ENCODE data around the gene ABAT.

The ABAT gene

DNA sequence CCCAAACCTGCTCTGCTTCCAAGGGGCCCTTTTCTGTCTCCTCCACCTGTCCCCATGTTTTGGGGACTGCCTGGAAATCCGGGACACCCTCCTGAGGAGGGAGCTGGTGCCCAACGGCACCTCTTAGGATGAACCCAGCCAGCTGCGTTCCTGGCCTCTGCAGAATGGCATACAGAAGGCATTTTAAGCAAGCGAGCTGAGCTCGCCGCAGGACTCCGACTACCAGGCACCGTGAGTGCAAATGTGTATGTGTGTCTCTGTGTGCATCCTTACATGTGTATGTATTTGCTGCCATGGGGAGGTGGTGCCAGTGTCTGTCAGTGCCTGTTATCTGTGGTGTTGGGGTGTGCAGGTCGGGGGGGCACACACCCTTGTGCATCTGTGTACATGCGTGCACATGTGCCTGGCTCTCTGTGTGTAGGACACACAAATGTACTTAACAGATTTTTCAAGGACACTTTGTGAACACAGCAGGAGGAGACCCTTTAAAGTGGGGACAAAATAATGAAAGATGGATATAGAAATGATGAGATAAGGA is 39.3 kb downstream of the ABAT start:
- Mint-ChIP-seq H3K27ac (no peak overlapping the region), H3K27me3 (ENCODE audit: low read depth) (no peaks in the 10 kb centered on the region), H3K36me3 (ENCODE audit: low read depth) (no peaks in the 10 kb centered on the region), H3K4me3 (no peak overlapping the region), H3K4me1 (ENCODE audit: low read depth) (no peaks in the 10 kb centered on the region), H3K9me3 (peaks cover 3% of the 10 kb centered on the region)

DNA sequence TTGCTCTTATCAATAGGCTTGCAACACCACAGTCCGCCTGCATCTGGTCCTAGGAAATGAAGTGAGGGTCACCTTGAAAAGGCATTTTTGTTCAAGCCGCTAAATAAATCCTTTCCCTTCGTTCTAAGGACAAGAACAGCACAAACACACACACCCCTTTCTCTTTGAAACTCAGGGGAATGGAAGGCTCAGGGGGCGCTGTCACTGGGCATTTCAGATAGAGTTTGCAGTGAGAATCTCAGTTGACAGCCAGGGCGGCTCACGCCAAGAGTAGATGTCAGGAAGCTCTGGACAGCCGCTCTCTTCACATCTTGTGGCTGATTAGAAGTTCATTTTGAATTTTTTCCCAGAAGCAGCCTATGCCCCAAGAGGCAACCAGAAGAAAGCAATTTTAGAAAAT is 39.8 kb downstream of the ABAT start:
- H3K4me1 Mint-ChIP-seq (ENCODE audit: low read depth) = no peaks in the 10 kb centered on the region
- H3K36me3 Mint-ChIP-seq (ENCODE audit: low read depth) = no peaks in the 10 kb centered on the region
- H3K27me3 Mint-ChIP-seq (ENCODE audit: low read depth) = no peaks in the 10 kb centered on the region
- H3K4me3 Mint-ChIP-seq = no peak overlapping the region
- peaks cover 3% of the 10 kb centered on the region for H3K9me3 Mint-ChIP-seq
- no peak overlapping the region for H3K27ac Mint-ChIP-seq

DNA sequence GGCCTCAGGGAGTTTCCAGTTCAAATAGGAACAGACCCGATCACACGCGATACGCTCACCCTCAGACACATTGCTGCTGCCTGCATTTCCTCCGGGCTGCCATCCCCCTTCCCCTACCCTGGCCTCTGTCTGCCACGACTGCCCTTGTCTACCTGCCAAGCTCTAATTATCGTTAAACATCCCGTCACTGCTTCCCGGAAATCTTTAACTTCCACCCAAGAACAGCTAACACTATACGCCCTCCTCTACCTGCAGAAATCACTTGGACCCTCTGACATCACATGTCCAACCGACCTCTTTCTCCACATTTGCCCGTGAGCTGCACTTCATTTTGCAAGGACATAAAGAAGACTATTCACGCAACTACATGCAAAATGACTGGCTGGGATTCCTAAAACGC is 40.4 kb downstream of the ABAT start:
- Mint-ChIP-seq H3K9me3 (peaks cover 3% of the 10 kb centered on the region), H3K27ac (no peak overlapping the region)

DNA sequence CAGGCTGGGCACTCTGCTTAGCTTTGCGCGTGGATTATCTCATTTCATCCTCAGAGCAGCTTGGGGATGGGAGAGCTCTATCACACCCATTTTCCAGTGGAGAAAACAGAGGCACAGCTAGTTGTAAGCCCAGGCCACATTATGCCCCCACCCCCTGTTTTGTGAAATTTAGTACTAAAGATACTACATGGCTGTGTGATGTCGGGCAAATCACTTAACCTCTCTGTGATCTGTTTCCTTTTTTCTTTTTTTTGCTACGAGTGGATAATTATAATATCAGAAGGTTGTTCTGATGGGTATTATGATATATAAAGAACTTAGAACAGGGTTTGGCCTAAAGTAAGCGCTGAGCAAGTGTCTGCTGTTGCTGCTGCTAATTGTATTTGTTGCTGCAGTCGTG is 41.6 kb downstream of the ABAT start:
- no peak overlapping the region for H3K27ac Mint-ChIP-seq
- no peak overlapping the region for H3K4me3 Mint-ChIP-seq
- H3K9me3 Mint-ChIP-seq = peaks cover 3% of the 10 kb centered on the region
- no peaks in the 10 kb centered on the region for H3K27me3 Mint-ChIP-seq (ENCODE audit: low read depth)
- no peaks in the 10 kb centered on the region for H3K4me1 Mint-ChIP-seq (ENCODE audit: low read depth)
- no peaks in the 10 kb centered on the region for H3K36me3 Mint-ChIP-seq (ENCODE audit: low read depth)

More for the DNA sequence above, 40.4 kb downstream of the ABAT start:
- H3K4me1 Mint-ChIP-seq (ENCODE audit: low read depth) = no peaks in the 10 kb centered on the region
- no peaks in the 10 kb centered on the region for H3K27me3 Mint-ChIP-seq (ENCODE audit: low read depth)
- no peak overlapping the region for H3K4me3 Mint-ChIP-seq
- no peaks in the 10 kb centered on the region for H3K36me3 Mint-ChIP-seq (ENCODE audit: low read depth)

DNA sequence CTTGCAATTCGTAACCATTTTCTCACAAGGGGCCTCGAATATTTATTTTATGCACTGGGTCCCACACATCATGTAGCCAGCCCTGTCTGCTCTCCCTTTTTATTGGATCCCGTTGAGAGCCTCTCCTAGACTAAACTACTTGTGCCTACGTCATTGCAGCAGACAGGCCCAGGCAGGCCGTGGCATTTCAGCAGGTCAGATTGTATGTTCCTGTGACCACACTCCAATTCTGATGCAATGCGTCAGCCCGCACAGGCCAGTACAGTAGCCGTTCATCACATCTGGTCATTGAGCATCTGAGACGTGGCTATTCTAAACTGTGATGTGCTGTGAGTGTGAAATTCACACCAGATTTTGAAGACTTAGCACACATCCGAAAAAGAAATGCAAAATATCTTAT is 42.2 kb downstream of the ABAT start:
- Mint-ChIP-seq H3K4me1 (ENCODE audit: low read depth) (no peaks in the 10 kb centered on the region), H3K27me3 (ENCODE audit: low read depth) (no peaks in the 10 kb centered on the region), H3K27ac (no peak overlapping the region)

DNA sequence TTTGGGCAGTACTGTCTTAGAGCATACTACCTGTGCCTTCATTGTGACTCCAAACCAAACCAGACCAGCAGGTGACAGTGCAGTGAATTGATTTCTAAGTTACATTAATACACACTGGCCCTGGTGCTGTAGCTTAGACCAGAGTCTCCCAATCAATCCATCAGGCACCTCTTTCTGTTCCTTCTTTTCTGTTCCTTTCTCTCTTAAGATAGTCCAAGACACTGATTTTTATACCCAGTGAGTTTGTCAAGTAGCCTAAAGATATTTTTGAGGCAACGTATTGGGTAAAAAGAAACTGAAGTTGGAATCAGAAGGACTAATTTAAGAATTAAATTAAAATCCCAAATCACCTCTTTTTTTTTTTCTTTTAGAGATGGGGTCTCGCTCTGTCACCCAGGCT is 43.1 kb downstream of the ABAT start:
- Mint-ChIP-seq H3K27ac (no peak overlapping the region), H3K4me3 (no peak overlapping the region), H3K4me1 (ENCODE audit: low read depth) (no peaks in the 10 kb centered on the region), H3K36me3 (ENCODE audit: low read depth) (no peaks in the 10 kb centered on the region), H3K9me3 (peaks cover 3% of the 10 kb centered on the region), H3K27me3 (ENCODE audit: low read depth) (no peaks in the 10 kb centered on the region)

More for the DNA sequence above, 42.2 kb downstream of the ABAT start:
- Mint-ChIP-seq H3K9me3 (peaks cover 3% of the 10 kb centered on the region), H3K36me3 (ENCODE audit: low read depth) (no peaks in the 10 kb centered on the region), H3K4me3 (no peak overlapping the region)

DNA sequence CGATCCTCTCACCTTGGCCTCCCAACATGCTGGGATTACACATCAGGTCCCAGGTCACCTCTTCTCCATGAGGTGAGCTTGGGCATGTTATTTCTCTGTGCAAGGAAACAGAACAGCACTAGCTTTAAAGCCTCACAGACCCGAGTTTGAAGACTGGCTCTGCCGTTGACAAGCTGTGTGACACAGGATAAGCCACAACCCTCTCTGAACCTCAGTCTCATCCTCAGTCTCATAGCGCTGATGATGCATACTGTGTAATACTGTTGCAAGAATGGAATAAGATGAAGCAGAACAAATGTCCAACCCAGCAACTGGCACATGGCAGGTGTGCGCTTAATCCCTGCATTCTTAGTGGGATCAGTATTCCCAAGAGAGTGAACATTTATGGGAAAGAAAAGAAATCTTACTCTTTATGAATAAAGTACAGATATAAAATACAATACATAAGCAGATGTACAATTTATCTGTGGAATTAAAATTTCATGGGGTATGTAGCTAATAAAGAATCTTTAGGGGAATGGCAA is 43.5 kb downstream of the ABAT start:
- no peaks in the 10 kb centered on the region for H3K36me3 Mint-ChIP-seq (ENCODE audit: low read depth)
- H3K4me3 Mint-ChIP-seq = no peak overlapping the region
- H3K4me1 Mint-ChIP-seq (ENCODE audit: low read depth) = no peaks in the 10 kb centered on the region
- no peak overlapping the region for H3K27ac Mint-ChIP-seq
- H3K27me3 Mint-ChIP-seq (ENCODE audit: low read depth) = no peaks in the 10 kb centered on the region
- peaks cover 3% of the 10 kb centered on the region for H3K9me3 Mint-ChIP-seq

DNA sequence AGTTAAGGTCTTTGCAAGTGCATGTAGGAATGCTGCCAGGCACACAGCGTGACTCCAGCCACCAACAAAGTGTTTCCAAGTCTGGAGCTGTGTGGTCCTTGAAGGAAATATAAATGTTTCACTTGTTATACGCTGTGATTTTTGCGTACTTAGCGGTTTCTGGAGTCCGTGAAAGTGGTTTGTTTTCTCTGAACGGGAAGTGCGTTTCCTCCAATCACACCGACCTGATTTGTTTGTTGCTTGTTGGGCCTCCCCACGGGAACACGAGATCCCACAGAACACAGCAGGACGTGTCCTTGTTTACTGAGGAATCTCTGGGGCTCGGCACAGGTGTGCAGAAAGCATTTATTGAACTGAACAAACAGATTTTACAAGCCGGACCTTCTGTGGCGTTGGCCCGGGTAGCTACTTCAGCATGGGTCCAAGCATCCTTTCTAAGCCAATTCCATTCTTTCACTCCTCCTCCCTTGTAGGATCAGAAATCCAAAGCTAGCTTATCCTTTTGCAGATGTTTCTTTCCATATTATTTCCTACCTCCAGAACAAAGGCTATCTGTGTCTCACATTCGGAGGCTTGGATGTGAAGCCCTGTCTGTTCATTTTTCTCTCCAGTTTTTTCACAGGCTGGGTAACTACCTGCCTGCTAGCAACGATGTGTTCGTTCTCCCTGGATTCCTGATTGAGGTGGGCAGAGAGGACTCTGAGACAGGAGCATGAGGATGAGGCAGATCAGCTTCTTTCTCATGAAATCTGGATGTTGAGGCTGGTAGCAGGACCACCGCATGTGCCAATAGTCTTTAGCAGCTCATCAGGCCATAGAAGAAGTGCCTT is 44.6 kb downstream of the ABAT start:
- H3K27ac Mint-ChIP-seq = no peak overlapping the region
- H3K4me1 Mint-ChIP-seq (ENCODE audit: low read depth) = no peaks in the 10 kb centered on the region
- H3K9me3 Mint-ChIP-seq = peaks cover 3% of the 10 kb centered on the region
- H3K27me3 Mint-ChIP-seq (ENCODE audit: low read depth) = no peaks in the 10 kb centered on the region
- no peaks in the 10 kb centered on the region for H3K36me3 Mint-ChIP-seq (ENCODE audit: low read depth)
- no peak overlapping the region for H3K4me3 Mint-ChIP-seq

DNA sequence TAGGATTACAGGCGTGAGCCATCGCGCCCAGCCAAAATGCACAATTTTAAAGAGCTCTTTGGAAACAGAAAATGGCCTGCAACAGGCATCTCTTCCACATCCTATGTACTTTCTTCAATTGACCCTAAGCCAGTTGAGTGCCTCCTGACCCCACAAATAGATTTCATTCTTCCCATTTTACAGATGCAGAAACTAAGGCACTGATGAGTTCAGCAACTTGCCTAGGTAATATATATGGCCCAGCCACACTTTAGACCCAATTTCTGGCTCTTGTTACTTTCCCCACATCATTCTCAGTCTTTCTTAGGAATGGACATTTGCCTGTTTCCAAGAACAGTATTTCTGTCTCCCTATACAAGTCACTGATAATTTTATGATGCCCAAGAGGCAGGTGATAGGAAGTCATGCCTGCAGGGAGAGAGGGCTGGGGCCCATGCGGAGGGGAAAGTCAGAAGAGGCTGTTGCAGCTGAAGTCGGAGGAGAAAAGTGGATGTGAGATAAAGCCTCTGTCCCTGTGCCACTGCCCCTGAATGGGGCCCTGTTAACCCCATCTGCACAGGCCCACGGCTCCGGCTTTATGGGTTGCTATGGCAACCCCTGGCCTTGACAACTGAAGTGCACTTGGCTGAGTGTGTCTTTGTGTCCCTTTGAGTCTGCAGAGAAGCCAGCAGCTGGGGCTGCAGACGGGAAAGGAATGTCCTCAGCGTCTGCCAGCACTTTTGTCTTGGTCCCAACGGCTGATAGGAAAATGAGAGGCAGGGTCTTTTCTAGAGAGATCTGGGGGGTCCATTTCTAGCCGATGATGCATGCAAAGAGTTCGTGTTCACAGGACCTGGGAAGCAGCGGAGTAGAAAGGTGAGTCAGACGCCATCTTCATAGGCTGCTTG is 45.9 kb downstream of the ABAT start:
- H3K9me3 Mint-ChIP-seq = peaks cover 3% of the 10 kb centered on the region
- H3K36me3 Mint-ChIP-seq (ENCODE audit: low read depth) = no peaks in the 10 kb centered on the region
- no peak overlapping the region for H3K4me3 Mint-ChIP-seq
- H3K27me3 Mint-ChIP-seq (ENCODE audit: low read depth) = no peaks in the 10 kb centered on the region
- H3K4me1 Mint-ChIP-seq (ENCODE audit: low read depth) = no peaks in the 10 kb centered on the region
- H3K27ac Mint-ChIP-seq = no peak overlapping the region

DNA sequence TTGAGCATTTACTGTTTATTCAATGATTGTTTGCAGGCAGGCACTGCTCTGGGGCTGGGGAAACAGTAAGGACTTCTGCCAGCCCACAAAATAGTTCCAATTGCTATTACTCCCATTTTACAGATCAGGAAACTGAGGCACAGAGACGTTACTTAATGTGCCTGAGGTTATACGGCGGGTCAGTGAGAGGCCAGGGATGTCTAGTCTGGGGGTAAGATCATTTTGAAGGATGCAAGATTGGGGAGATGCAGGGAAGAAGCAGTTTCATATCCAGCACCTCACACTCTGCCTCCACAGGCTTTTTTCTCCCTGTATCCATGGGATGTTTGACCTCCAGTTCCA is 46.5 kb downstream of the ABAT start:
- no peaks in the 10 kb centered on the region for H3K27me3 Mint-ChIP-seq (ENCODE audit: low read depth)
- peaks cover 3% of the 10 kb centered on the region for H3K9me3 Mint-ChIP-seq
- no peaks in the 10 kb centered on the region for H3K4me1 Mint-ChIP-seq (ENCODE audit: low read depth)
- H3K27ac Mint-ChIP-seq = no peak overlapping the region
- H3K4me3 Mint-ChIP-seq = no peak overlapping the region
- no peaks in the 10 kb centered on the region for H3K36me3 Mint-ChIP-seq (ENCODE audit: low read depth)

DNA sequence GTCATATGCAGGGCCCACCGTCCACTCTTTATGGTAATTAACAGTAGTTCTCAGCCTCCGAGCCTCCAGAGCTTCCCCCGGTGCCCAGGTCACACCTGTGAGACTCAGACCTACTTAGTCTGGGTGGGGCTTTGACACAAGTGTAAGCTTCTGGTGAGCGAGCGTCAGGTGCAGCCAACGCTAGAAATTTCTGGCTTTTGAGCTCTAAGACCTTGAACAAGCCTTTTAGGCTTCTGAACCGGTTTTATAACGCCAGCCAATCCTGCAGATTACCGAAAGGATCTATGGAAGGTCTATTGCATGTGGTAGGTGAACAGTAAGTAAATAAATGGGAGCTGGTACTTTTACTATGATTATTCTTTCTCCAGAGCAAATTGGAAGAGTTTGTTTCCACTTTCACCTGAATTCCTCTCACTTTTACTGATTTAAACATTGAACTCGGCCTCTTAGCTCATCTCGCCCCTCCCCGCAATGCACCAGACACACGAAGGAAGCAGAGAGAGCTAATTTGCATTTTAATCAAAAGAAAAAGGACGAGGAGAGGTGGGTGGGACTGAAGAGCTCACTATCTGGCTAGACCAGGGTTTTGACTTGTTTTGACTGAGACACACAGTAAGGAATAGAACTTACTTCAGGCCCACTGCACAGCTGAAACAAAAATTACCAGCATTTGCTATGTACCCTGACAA is 47.1 kb downstream of the ABAT start:
- H3K4me1 Mint-ChIP-seq (ENCODE audit: low read depth) = no peaks in the 10 kb centered on the region
- no peak overlapping the region for H3K4me3 Mint-ChIP-seq
- H3K36me3 Mint-ChIP-seq (ENCODE audit: low read depth) = no peaks in the 10 kb centered on the region
- H3K27me3 Mint-ChIP-seq (ENCODE audit: low read depth) = no peaks in the 10 kb centered on the region
- H3K9me3 Mint-ChIP-seq = peaks cover 3% of the 10 kb centered on the region
- no peak overlapping the region for H3K27ac Mint-ChIP-seq

DNA sequence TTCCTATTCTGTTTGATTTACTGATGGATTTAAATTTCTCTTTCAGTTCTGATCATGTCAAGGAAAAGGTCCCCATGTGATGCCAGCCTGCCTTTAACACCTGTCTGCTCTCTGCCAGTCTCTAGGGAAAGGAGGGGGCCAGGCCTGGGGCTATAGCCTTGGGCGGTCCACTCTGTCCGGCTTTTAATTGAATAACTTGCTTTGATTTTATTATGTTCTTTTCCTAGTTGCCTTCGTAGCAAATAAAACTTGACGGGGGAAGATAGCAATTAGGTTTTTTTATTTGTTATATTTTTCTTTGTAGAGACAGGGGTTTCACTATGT is 47.6 kb downstream of the ABAT start:
- Mint-ChIP-seq H3K9me3 (peaks cover 3% of the 10 kb centered on the region), H3K27ac (no peak overlapping the region), H3K27me3 (ENCODE audit: low read depth) (no peaks in the 10 kb centered on the region), H3K4me3 (no peak overlapping the region), H3K36me3 (ENCODE audit: low read depth) (no peaks in the 10 kb centered on the region), H3K4me1 (ENCODE audit: low read depth) (no peaks in the 10 kb centered on the region)

DNA sequence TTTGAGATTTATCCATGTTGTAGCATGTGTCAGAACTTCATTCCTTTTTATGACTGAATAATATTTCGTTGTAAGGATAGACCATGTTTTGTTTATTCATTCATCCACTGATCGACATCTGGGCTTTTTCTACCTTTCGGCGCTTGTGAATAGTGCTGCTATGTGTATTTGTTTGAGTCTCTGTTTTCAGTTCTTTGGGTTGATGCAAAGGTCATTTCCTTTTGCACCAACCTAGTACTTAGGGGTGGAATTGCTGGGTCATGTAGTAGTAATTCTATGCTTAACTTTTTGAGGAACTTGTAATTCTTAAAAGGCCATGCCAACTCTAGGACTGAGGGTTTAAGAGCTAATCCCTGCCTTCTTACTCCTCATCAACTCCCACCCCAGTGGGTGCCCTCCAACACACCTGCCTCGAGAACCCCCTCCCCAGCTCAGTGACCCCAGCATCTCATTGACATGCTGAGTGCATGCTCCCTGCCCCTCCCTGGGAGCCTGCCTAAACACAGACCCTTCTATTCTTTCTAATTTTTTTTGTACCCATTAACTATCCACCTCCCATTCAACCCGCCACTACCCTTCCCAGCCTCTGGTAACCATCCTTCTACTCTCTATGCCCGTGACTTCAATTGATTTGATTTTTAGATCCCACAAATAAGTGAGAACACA is 51.2 kb downstream of the ABAT start:
- peaks cover 8% of the 10 kb centered on the region for H3K4me1 Mint-ChIP-seq (ENCODE audit: low read depth)
- no peaks in the 10 kb centered on the region for H3K36me3 Mint-ChIP-seq (ENCODE audit: low read depth)
- no peaks in the 10 kb centered on the region for H3K9me3 Mint-ChIP-seq
- H3K27ac Mint-ChIP-seq = no peak overlapping the region
- no peak overlapping the region for H3K4me3 Mint-ChIP-seq
- no peaks in the 10 kb centered on the region for H3K27me3 Mint-ChIP-seq (ENCODE audit: low read depth)

Measured in T-helper 1 cell treated with Interleukin-12 subunit alpha and Interleukin-12 subunit beta and Interleukin-4 antibody, amounts not matched to agents 30 μg/mL and 1 μg/mL, for 36 hours (primary cell).